SK-N-SH (cell line): ENCODE data around the gene DYNC1LI2. TPM values are rescaled to one million over a fixed set of nuclear protein-coding genes. Genes with fewer than 3 reads are reported as not detected.

Experiments used
- CTCF ChIA-PET: fragments of 300-600, 350-600 bp; formaldehyde crosslinking; extraction: SDS; loops from one replicate; lab custom pipeline; 2021; lab: Yijun Ruan, JAX
- POLR2A ChIA-PET: fragments of 350-600 bp; sonication (Branson Sonifier 250); formaldehyde crosslinking; extraction: SDS; loops from one replicate; lab custom pipeline; 2020; ENCODE audit warnings: antibody characterized with exemption, inconsistent platforms; lab: Yijun Ruan, JAX
- DNase-seq: peaks from one replicate; pipeline ENCODE4 v3.0.0; 2012
- H2AFZ ChIP-seq: fragments of 200-600 bp; sonication (generic); 2 replicates; pipeline ENCODE4 v1.8.1; 2016; ENCODE audit warnings: antibody characterized with exemption, mild to moderate bottlenecking, low read depth
- H3F3A ChIP-seq: fragments of 200-600 bp; sonication (generic); replicated peaks from 2 replicates; pipeline ENCODE3; 2016; ENCODE audit warnings: antibody characterized with exemption, mild to moderate bottlenecking; ENCODE audit not compliant: insufficient read depth
- H3K27ac ChIP-seq, 2 experiments: fragments of 200-500 bp in 1 of 2; fragments of 200-600 bp in 1 of 2; sonication (Bioruptor generic) in 1 of 2; sonication (generic), shearing (Covaris generic) in 1 of 2; 2 replicates each; pipeline versions ENCODE4 v1.5.1 to v1.6.1; 2014 to 2016; ENCODE audit warnings: low read depth in 2 of 2, inconsistent platforms in 1 of 2, low read length in 1 of 2, mild to moderate bottlenecking in 1 of 2, mixed read lengths in 1 of 2
- H3K27me3 ChIP-seq: fragments of 200-600 bp; sonication (generic), shearing (Covaris generic); 2 replicates; pipeline ENCODE4 v1.6.1; 2016; ENCODE audit warnings: mixed run types; ENCODE audit not compliant: insufficient read depth
- H3K36me3 ChIP-seq, 2 experiments: fragments of 200-500 bp in 1 of 2; fragments of 200-600 bp in 1 of 2; sonication (Bioruptor generic) in 1 of 2; sonication (generic) in 1 of 2; replicated peaks in 1 of 2; 2 replicates each; pipeline versions ENCODE3 to v1.5.1; 2014 to 2016; ENCODE audit warnings: low read length in 1 of 2, mild to moderate bottlenecking in 1 of 2; ENCODE audit not compliant: insufficient read depth in 2 of 2, control insufficient read depth in 1 of 2
- H3K4me1 ChIP-seq, 2 experiments: fragments of 200-500 bp in 1 of 2; fragments of 200-600 bp in 1 of 2; sonication (Bioruptor generic) in 1 of 2; sonication (generic), shearing (Covaris generic) in 1 of 2; 2 replicates each; pipeline versions ENCODE4 v1.5.1 to v1.6.1; 2014 to 2016; ENCODE audit warnings: low read depth in 1 of 2, low read length in 1 of 2, mixed run types in 1 of 2; ENCODE audit not compliant: insufficient read depth in 2 of 2, control insufficient read depth in 1 of 2
- H3K4me2 ChIP-seq: fragments of 200-600 bp; sonication (generic), shearing (Covaris generic); 2 replicates; pipeline ENCODE4 v1.6.1; 2017; ENCODE audit warnings: mixed run types
- H3K4me3 ChIP-seq, 2 experiments: fragments of 200-500 bp in 1 of 2; fragments of 200-600 bp in 1 of 2; sonication (Bioruptor generic) in 1 of 2; sonication (generic), shearing (Covaris generic) in 1 of 2; 2 replicates each; pipeline versions ENCODE4 v1.5.1 to v1.8.1; 2014 to 2016; ENCODE audit warnings: low read depth in 2 of 2, inconsistent platforms in 1 of 2, low read length in 1 of 2, mild to moderate bottlenecking in 1 of 2, mixed read lengths in 1 of 2, moderate library complexity in 1 of 2
- H3K79me2 ChIP-seq: fragments of 200-600 bp; sonication (generic); 2 replicates; pipeline ENCODE4 v1.8.1; 2017; ENCODE audit warnings: mild to moderate bottlenecking; ENCODE audit not compliant: insufficient read depth
- H3K9ac ChIP-seq: fragments of 200-600 bp; sonication (generic); 2 replicates; pipeline ENCODE4 v1.6.1; 2017; ENCODE audit warnings: mixed run types
- H3K9me2 ChIP-seq: fragments of 200-600 bp; sonication (generic); 2 replicates; pipeline ENCODE4 v1.6.1; 2017; ENCODE audit warnings: mixed run types
- H3K9me3 ChIP-seq: fragments of 200-600 bp; sonication (generic); 2 replicates; pipeline ENCODE4 v1.6.1; 2017; ENCODE audit warnings: mixed run types, mild to moderate bottlenecking, moderate library complexity
- H4K20me1 ChIP-seq: fragments of 200-600 bp; sonication (generic); 2 replicates; pipeline ENCODE4 v1.6.1; 2017; ENCODE audit warnings: mild to moderate bottlenecking, mixed run types; ENCODE audit not compliant: insufficient read depth
- ELF1 ChIP-seq: IDR thresholded peaks from 2 replicates; pipeline ENCODE4 v1.4.0; 2012
- EP300 ChIP-seq, 2 experiments: IDR thresholded peaks; 2 replicates each; pipeline versions ENCODE4 v1.4.0 to v1.6.1; 2012; ENCODE audit warnings: borderline replicate concordance in 1 of 2, low read depth in 1 of 2, low read length in 1 of 2
- EZH2phosphoT487 ChIP-seq: fragments of 200-600 bp; sonication (generic); IDR thresholded peaks from 2 replicates; pipeline ENCODE4 v1.6.1; 2017; ENCODE audit warnings: low read depth, mixed run types, mild to moderate bottlenecking, antibody characterized with exemption, moderate library complexity, borderline replicate concordance
- GABPA ChIP-seq: IDR thresholded peaks from 2 replicates; pipeline ENCODE4 v1.4.0; 2012; ENCODE audit warnings: low read depth, mild to moderate bottlenecking
- JUND ChIP-seq: IDR thresholded peaks from 2 replicates; pipeline ENCODE4 v1.4.0; 2012
- POLR2AphosphoS5 ChIP-seq: IDR thresholded peaks from 2 replicates; pipeline ENCODE4 v1.6.1; 2012; ENCODE audit warnings: low read depth, low read length
- RFX5 ChIP-seq: IDR thresholded peaks from 2 replicates; pipeline ENCODE4 v1.6.1; 2012; ENCODE audit warnings: mild to moderate bottlenecking, improper control_type of control experiment, low read length
- SIN3A ChIP-seq: IDR thresholded peaks from 2 replicates; pipeline ENCODE4 v1.6.1; 2012; ENCODE audit warnings: low read depth, mild to moderate bottlenecking, low read length, moderate library complexity, borderline replicate concordance
- YY1 ChIP-seq: IDR thresholded peaks from 2 replicates; pipeline ENCODE4 v1.4.0; 2012; ENCODE audit warnings: low read depth, mild to moderate bottlenecking
- WGBS: methylation state at CpG from one replicate; pipeline ENCODE4 v1.1.6; 2017; ENCODE audit warnings: low lambda C conversion rate; 5-methylcytosine and 5-hydroxymethylcytosine counted together
- polyA plus RNA-seq, 3 experiments: library from polyadenylated mRNA; depleted of rRNA; stranded (reverse); fragments of >200 nt; gene quantifications; 2 replicates each; pipeline ENCODE4 v1.2.3, GENCODE V29; 2012
- TF ChIP-seq, protein P1 (sequence below): IDR thresholded peaks from 2 replicates; pipeline ENCODE4 v1.6.1; 2012; ENCODE audit warnings: mild to moderate bottlenecking, low read depth, low read length, moderate library complexity
- TF ChIP-seq, protein P2 (sequence below): fragments of 150-350 bp; IDR thresholded peaks from 2 replicates; pipeline ENCODE4 v1.6.1; 2017; ENCODE audit warnings: antibody characterized with exemption, low read length, low read depth, borderline replicate concordance
- TF ChIP-seq, protein P3 (sequence below): IDR thresholded peaks from 2 replicates; pipeline ENCODE4; 2012

DYNC1LI2 gene
- polyA plus RNA-seq, 1 of the 3 experiments (the other 2 are of a cell fraction) = 33.1 TPM

DNA sequence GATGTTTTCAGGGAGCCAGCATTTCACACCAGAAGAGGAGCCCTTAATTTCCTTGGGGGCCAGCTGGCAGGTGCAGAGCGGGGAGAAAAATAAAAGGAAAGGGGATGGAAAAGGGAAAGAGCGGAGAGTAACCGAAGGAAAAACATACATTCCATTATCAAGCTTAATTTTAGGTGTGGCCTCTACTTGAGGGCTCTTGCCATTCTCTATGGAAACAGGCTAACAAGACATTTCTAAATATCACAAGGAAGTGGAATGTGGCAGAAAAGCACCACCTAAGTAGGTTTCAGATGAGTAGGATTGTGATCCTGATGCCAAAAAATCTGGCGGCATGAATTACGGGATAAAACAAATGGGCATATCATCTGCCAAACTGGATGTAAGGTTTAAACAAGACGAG is 970 bp upstream of the DYNC1LI2 start:
- Histone ChIP-seq H3K9ac (no peak overlapping the region), H2AFZ (peak overlapping the region; percentile 85; the same call in 1 of the 2 replicates), H3F3A (no peaks in the 10 kb centered on the region), H3K4me1 (peaks cover 15 to 17% of the 10 kb centered on the region in 2 experiments; a peak in 2 of 4 replicates), H3K79me2 (peaks cover 40% of the 10 kb centered on the region), H3K27me3 (no peaks in the 10 kb centered on the region), H3K4me3 (no peak overlapping the region), H3K9me2 (no peaks in the 10 kb centered on the region), H3K4me2 (peak overlapping the region; percentile 18; the same call in 1 of the 2 replicates), H3K36me3 (peaks cover 14 to 27% of the 10 kb centered on the region in 2 experiments), H3K9me3 (no peaks in the 10 kb centered on the region), H4K20me1 (peaks cover 26% of the 10 kb centered on the region), H3K27ac (no peak overlapping the region)
- 85% methylated on average over 6 of the region's 6 CpGs for WGBS
- CTCF ChIA-PET = interaction anchor here (0.6 to 4.0 kb wide), 31 partner anchors 10 to 943 kb away, joined by 3 to 68 read pairs (median 5); partner anchors contain the start of genes NAE1 and PDP2
- no peak for TF ChIP-seq GABPA
- no peak for TF ChIP-seq ELF1
- no peak for TF ChIP-seq POLR2AphosphoS5
- TF ChIP-seq EZH2phosphoT487 = no peak
- no peak for TF ChIP-seq SIN3A
- TF ChIP-seq, protein P1, sequence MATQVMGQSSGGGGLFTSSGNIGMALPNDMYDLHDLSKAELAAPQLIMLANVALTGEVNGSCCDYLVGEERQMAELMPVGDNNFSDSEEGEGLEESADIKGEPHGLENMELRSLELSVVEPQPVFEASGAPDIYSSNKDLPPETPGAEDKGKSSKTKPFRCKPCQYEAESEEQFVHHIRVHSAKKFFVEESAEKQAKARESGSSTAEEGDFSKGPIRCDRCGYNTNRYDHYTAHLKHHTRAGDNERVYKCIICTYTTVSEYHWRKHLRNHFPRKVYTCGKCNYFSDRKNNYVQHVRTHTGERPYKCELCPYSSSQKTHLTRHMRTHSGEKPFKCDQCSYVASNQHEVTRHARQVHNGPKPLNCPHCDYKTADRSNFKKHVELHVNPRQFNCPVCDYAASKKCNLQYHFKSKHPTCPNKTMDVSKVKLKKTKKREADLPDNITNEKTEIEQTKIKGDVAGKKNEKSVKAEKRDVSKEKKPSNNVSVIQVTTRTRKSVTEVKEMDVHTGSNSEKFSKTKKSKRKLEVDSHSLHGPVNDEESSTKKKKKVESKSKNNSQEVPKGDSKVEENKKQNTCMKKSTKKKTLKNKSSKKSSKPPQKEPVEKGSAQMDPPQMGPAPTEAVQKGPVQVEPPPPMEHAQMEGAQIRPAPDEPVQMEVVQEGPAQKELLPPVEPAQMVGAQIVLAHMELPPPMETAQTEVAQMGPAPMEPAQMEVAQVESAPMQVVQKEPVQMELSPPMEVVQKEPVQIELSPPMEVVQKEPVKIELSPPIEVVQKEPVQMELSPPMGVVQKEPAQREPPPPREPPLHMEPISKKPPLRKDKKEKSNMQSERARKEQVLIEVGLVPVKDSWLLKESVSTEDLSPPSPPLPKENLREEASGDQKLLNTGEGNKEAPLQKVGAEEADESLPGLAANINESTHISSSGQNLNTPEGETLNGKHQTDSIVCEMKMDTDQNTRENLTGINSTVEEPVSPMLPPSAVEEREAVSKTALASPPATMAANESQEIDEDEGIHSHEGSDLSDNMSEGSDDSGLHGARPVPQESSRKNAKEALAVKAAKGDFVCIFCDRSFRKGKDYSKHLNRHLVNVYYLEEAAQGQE = no peak
- TF ChIP-seq YY1 = no peak
- TF ChIP-seq, protein P2, sequence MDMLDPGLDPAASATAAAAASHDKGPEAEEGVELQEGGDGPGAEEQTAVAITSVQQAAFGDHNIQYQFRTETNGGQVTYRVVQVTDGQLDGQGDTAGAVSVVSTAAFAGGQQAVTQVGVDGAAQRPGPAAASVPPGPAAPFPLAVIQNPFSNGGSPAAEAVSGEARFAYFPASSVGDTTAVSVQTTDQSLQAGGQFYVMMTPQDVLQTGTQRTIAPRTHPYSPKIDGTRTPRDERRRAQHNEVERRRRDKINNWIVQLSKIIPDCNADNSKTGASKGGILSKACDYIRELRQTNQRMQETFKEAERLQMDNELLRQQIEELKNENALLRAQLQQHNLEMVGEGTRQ = no peak
- TF ChIP-seq RFX5 = no peak
- TF ChIP-seq, protein P3, sequence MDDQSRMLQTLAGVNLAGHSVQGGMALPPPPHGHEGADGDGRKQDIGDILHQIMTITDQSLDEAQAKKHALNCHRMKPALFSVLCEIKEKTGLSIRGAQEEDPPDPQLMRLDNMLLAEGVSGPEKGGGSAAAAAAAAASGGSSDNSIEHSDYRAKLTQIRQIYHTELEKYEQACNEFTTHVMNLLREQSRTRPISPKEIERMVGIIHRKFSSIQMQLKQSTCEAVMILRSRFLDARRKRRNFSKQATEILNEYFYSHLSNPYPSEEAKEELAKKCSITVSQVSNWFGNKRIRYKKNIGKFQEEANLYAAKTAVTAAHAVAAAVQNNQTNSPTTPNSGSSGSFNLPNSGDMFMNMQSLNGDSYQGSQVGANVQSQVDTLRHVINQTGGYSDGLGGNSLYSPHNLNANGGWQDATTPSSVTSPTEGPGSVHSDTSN = no peak
- POLR2A ChIA-PET = interaction anchor here (0.6 to 2.5 kb wide), 6 partner anchors 10 to 121 kb away, joined by 3 to 7 read pairs (median 4); partner anchors contain the start of gene NAE1
- no peak for DNase-seq

DNA sequence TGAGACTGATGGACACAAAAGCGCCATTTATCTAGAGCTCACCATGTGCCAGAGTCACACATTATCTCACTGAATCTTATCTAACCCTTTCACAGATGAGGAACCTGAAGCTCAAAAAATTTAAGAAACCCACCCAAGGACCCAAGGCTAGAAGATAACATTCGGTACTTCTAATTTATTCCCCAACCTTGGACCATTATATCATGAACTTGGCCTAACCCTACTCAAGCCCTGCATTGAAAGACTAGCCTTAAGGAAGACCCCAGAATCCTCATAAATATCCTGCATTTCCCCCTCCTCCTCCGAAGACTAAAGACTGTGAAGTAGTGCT is 548 bp upstream of the DYNC1LI2 start:
- Histone ChIP-seq H3K9me3 (no peaks in the 10 kb centered on the region), H3K27ac (no peak overlapping the region; a peak in 1 of 4 replicates), H3K4me2 (peak overlapping the region; percentile 18; the same call in 1 of the 2 replicates), H3K27me3 (no peaks in the 10 kb centered on the region), H2AFZ (peak overlapping the region; percentile 85), H3K9ac (no peak overlapping the region), H3K36me3 (peaks cover 14 to 32% of the 10 kb centered on the region in 2 experiments), H4K20me1 (peaks cover 31% of the 10 kb centered on the region), H3F3A (no peaks in the 10 kb centered on the region), H3K79me2 (peaks cover 44% of the 10 kb centered on the region)
- DNase-seq = no peak
- CTCF ChIA-PET = interaction anchor here (0.6 to 4.0 kb wide), 33 partner anchors 10 to 942 kb away, joined by 3 to 68 read pairs (median 5); partner anchors contain the start of genes NAE1 and PDP2
- WGBS = 58% methylated on average over 3 of the region's 3 CpGs
- 0 out of 4 replicates have a peak, but pooled peaks of 1 of the 2 experiments have one; percentile 0 for TF ChIP-seq EP300 (IDR thresholded peaks at IDR 0.05; ENCODE audit: borderline replicate concordance in 1 of 2, low read depth in 1 of 2, low read length in 1 of 2)
- no peak for TF ChIP-seq JUND
- TF ChIP-seq, all 33 proteins: peak for 1
- Histone ChIP-seq H3K4me3 (peak overlapping the region; percentile 87 to 91), H3K9me2 (no peaks in the 10 kb centered on the region), H3K4me1 (peaks cover 15 to 17% of the 10 kb centered on the region in 2 experiments; a peak in 2 of 4 replicates)
- POLR2A ChIA-PET = interaction anchor here (0.6 to 2.5 kb wide), 7 partner anchors 9 to 121 kb away, joined by 3 to 7 read pairs (median 3); partner anchors contain the start of gene NAE1
